ENCODE measurements around the gene FAM193B.

DNA sequence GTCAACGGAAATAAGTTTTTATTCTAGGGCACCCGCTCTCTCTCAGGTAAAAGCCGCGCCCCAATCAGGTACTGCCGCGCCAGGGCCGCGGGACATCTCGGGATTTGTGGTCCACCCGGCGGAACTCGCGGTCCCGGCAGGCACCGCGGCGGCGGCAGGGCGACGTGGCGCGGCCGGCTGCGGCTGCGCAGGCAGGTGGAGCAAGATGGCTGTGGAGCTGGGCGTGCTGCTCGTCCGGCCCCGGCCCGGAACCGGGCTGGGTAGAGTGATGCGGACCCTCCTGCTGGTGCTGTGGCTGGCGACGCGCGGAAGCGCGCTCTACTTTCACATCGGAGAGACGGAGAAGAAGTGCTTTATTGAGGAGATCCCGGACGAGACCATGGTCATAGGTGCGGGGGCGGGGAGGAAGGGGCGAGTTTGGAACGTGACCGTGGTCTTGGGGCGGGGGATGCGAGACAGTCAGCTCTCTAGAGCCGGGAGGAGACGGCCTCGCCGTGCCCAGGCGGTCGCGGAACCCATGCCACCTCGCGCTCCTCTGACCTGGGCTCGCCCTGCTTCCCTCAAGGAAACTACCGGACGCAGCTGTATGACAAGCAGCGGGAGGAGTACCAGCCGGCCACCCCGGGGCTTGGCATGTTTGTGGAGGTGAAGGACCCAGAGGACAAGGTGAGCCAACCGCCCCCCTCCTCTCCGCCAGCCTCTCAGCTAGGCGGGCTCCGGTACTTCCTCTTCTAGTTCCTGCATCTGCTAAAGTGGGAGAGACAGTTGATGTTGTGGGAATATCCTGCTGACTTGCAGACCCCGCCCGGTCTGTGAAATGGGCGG lies 37.9 kb upstream of the FAM193B start, which contains the start of gene TMED9:
- TF ChIP-seq CHD2 (IDR thresholded peaks at IDR 0.05; ENCODE audit: low read length, partially characterized antibody) = peak; percentile 24
- TF ChIP-seq, protein P1, sequence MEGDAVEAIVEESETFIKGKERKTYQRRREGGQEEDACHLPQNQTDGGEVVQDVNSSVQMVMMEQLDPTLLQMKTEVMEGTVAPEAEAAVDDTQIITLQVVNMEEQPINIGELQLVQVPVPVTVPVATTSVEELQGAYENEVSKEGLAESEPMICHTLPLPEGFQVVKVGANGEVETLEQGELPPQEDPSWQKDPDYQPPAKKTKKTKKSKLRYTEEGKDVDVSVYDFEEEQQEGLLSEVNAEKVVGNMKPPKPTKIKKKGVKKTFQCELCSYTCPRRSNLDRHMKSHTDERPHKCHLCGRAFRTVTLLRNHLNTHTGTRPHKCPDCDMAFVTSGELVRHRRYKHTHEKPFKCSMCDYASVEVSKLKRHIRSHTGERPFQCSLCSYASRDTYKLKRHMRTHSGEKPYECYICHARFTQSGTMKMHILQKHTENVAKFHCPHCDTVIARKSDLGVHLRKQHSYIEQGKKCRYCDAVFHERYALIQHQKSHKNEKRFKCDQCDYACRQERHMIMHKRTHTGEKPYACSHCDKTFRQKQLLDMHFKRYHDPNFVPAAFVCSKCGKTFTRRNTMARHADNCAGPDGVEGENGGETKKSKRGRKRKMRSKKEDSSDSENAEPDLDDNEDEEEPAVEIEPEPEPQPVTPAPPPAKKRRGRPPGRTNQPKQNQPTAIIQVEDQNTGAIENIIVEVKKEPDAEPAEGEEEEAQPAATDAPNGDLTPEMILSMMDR (IDR thresholded peaks at IDR 0.05) = no peak
- no peak for TF ChIP-seq RAD21 (conservative IDR thresholded peaks at IDR 0.05 in 1 of 2, IDR thresholded peaks at IDR 0.05 in 1 of 2)
- TF ChIP-seq NR3C1 (IDR thresholded peaks at IDR 0.05) = no peak
- no peak for TF ChIP-seq RNF2 (IDR thresholded peaks at IDR 0.05; ENCODE audit: borderline replicate concordance, low read depth)
- TF ChIP-seq POLR2A (IDR thresholded peaks at IDR 0.05; ENCODE audit: low read length) = peak; percentile 98
- no peak for TF ChIP-seq HDAC2 (IDR thresholded peaks at IDR 0.05)
- TF ChIP-seq, protein P2, sequence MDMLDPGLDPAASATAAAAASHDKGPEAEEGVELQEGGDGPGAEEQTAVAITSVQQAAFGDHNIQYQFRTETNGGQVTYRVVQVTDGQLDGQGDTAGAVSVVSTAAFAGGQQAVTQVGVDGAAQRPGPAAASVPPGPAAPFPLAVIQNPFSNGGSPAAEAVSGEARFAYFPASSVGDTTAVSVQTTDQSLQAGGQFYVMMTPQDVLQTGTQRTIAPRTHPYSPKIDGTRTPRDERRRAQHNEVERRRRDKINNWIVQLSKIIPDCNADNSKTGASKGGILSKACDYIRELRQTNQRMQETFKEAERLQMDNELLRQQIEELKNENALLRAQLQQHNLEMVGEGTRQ (IDR thresholded peaks at IDR 0.05) = no peak
- TF ChIP-seq, protein P3, sequence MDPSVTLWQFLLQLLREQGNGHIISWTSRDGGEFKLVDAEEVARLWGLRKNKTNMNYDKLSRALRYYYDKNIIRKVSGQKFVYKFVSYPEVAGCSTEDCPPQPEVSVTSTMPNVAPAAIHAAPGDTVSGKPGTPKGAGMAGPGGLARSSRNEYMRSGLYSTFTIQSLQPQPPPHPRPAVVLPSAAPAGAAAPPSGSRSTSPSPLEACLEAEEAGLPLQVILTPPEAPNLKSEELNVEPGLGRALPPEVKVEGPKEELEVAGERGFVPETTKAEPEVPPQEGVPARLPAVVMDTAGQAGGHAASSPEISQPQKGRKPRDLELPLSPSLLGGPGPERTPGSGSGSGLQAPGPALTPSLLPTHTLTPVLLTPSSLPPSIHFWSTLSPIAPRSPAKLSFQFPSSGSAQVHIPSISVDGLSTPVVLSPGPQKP (IDR thresholded peaks at IDR 0.05; ENCODE audit: low read depth, low read length) = no peak
- no peak for TF ChIP-seq MAFK (IDR thresholded peaks at IDR 0.05; ENCODE audit: partially characterized antibody)

All from A549 (cell line).